H9 (cell line): Measurements from ENCODE around the gene ZFP57. TPM values are rescaled to one million over a fixed set of nuclear protein-coding genes. Genes with fewer than 3 reads are reported as not detected.

Experiments used
- DNase-seq: peaks from one replicate; pipeline ENCODE4 v3.0.0-alpha.2; 2017
- H2AFZ ChIP-seq: one replicate; pipeline ENCODE4 v1.6.1; 2013; ENCODE audit warnings: mild to moderate bottlenecking, low read length, control low read depth, moderate library complexity
- H2AK5ac ChIP-seq: 2 replicates; pipeline ENCODE4 v1.6.1; 2013; ENCODE audit warnings: low read length, control low read depth, mixed read lengths; ENCODE audit not compliant: insufficient read length
- H2BK120ac ChIP-seq: one replicate; pipeline ENCODE4 v1.6.1; 2013; ENCODE audit warnings: low read depth, mild to moderate bottlenecking, low read length, control low read depth, inconsistent platforms; ENCODE audit not compliant: poor library complexity, severe bottlenecking
- H2BK12ac ChIP-seq: 2 replicates; pipeline ENCODE4 v1.6.1; 2013; ENCODE audit warnings: low read length, control low read depth, mixed read lengths, low read depth; ENCODE audit not compliant: insufficient read length
- H2BK15ac ChIP-seq: 2 replicates; pipeline ENCODE4 v1.6.1; 2013; ENCODE audit warnings: low read depth, low read length, control low read depth
- H2BK20ac ChIP-seq: one replicate; pipeline ENCODE4 v1.6.1; 2013; ENCODE audit warnings: low read depth, mild to moderate bottlenecking, low read length, control low read depth, inconsistent platforms; ENCODE audit not compliant: poor library complexity, severe bottlenecking
- H2BK5ac ChIP-seq: 2 replicates; pipeline ENCODE4 v1.6.1; 2013; ENCODE audit warnings: low read length, control low read depth, mixed read lengths; ENCODE audit not compliant: insufficient read length
- H3K14ac ChIP-seq: 2 replicates; pipeline ENCODE4 v1.6.1; 2013; ENCODE audit warnings: low read length, control low read depth; ENCODE audit not compliant: insufficient read depth
- H3K18ac ChIP-seq: 2 replicates; pipeline ENCODE4 v1.6.1; 2013; ENCODE audit warnings: low read depth, mild to moderate bottlenecking, mixed read lengths, low read length, control low read depth; ENCODE audit not compliant: insufficient read length
- H3K23ac ChIP-seq: 2 replicates; pipeline ENCODE4 v1.6.1; 2013; ENCODE audit warnings: low read length, control low read depth, mixed read lengths, low read depth; ENCODE audit not compliant: insufficient read length
- H3K23me2 ChIP-seq: 2 replicates; pipeline ENCODE4 v1.6.1; 2013; ENCODE audit warnings: low read depth, mild to moderate bottlenecking, mixed read lengths, low read length, control low read depth; ENCODE audit not compliant: insufficient read length, poor library complexity, severe bottlenecking
- H3K27ac ChIP-seq: 2 replicates; pipeline ENCODE4 v1.5.1; 2013; ENCODE audit warnings: low read length, control low read depth, mixed read lengths, low read depth; ENCODE audit not compliant: insufficient read length
- H3K27me3 ChIP-seq: 2 replicates; pipeline ENCODE4 v1.6.1; 2013; ENCODE audit warnings: low read length, control low read depth, inconsistent platforms; ENCODE audit not compliant: insufficient read depth
- H3K4ac ChIP-seq: 2 replicates; pipeline ENCODE4 v1.6.1; 2013; ENCODE audit warnings: low read depth, mild to moderate bottlenecking, control low read depth, inconsistent platforms, low read length, moderate library complexity
- H3K4me1 ChIP-seq: 2 replicates; pipeline ENCODE4 v1.6.1; 2013; ENCODE audit warnings: low read length, control low read depth, inconsistent platforms; ENCODE audit not compliant: insufficient read depth
- H3K4me2 ChIP-seq: 2 replicates; pipeline ENCODE4 v1.6.1; 2013; ENCODE audit warnings: low read length, control low read depth, mixed read lengths; ENCODE audit not compliant: insufficient read length, insufficient read depth
- H3K56ac ChIP-seq: 2 replicates; pipeline ENCODE4 v1.6.1; 2013; ENCODE audit warnings: low read depth, mild to moderate bottlenecking, mixed read lengths, low read length, control low read depth; ENCODE audit not compliant: insufficient read length
- H3K79me1 ChIP-seq: 2 replicates; pipeline ENCODE4 v1.6.1; 2013; ENCODE audit warnings: low read depth, mild to moderate bottlenecking, moderate library complexity, low read length, control low read depth, inconsistent platforms; ENCODE audit not compliant: insufficient read depth, poor library complexity, severe bottlenecking
- H3K79me2 ChIP-seq: 2 replicates; pipeline ENCODE4 v1.6.1; 2013; ENCODE audit warnings: low read length, control low read depth, inconsistent platforms; ENCODE audit not compliant: insufficient read depth
- H3K9ac ChIP-seq: 2 replicates; pipeline ENCODE4 v1.6.1; 2013; ENCODE audit warnings: low read length, control low read depth, mixed read lengths; ENCODE audit not compliant: insufficient read length; ENCODE audit errors: extremely low read depth
- H3K9me3 ChIP-seq: one replicate; pipeline ENCODE4 v1.6.1; 2013; ENCODE audit warnings: low read depth, low read length, inconsistent platforms; ENCODE audit not compliant: control insufficient read depth
- H3T11ph ChIP-seq: one replicate; pipeline ENCODE4 v1.6.1; 2013; ENCODE audit warnings: mild to moderate bottlenecking, low read length, control low read depth, inconsistent platforms
- H4K20me1 ChIP-seq: one replicate; pipeline ENCODE4 v1.6.1; 2013; ENCODE audit not compliant: control insufficient read depth, insufficient read length, insufficient read depth
- H4K5ac ChIP-seq: 2 replicates; pipeline ENCODE4 v1.6.1; 2013; ENCODE audit warnings: low read depth, mild to moderate bottlenecking, mixed read lengths, low read length, control low read depth; ENCODE audit not compliant: insufficient read length
- H4K8ac ChIP-seq: replicated peaks from 2 replicates; pipeline ENCODE4 v1.6.1; 2013; ENCODE audit warnings: low read length, control low read depth, mixed read lengths, low read depth; ENCODE audit not compliant: insufficient read length
- H4K91ac ChIP-seq: 2 replicates; pipeline ENCODE4 v1.6.1; 2013; ENCODE audit warnings: low read depth, mild to moderate bottlenecking, moderate library complexity, mixed read lengths, low read length, control low read depth; ENCODE audit not compliant: insufficient read length
- H3K27ac Mint-ChIP-seq, 3 experiments: 2 replicates in 2 of 3; 3 replicates in 1 of 3; pipeline ENCODE4 v1.8.0; 2020 to 2021; ENCODE audit warnings: mixed read lengths in 3 of 3, mild to moderate bottlenecking in 1 of 3, moderate library complexity in 1 of 3
- H3K27me3 Mint-ChIP-seq: 2 replicates; pipeline ENCODE4 v1.8.0; 2021; ENCODE audit warnings: low read depth, mild to moderate bottlenecking, moderate library complexity, mixed read lengths
- H3K36me3 Mint-ChIP-seq, 3 experiments: 2 replicates in 2 of 3; 3 replicates in 1 of 3; pipeline ENCODE4 v1.8.0; 2020 to 2021; ENCODE audit warnings: low read depth in 3 of 3, mixed read lengths in 3 of 3; ENCODE audit not compliant: insufficient read depth in 1 of 3
- H3K4me1 Mint-ChIP-seq, 2 experiments: 2 replicates each; pipeline ENCODE4 v1.8.0; 2020; ENCODE audit warnings: mixed read lengths in 2 of 2
- H3K4me3 Mint-ChIP-seq, 2 experiments: 2 replicates in 1 of 2; 3 replicates in 1 of 2; pipeline ENCODE4 v1.8.0; 2020 to 2021; ENCODE audit warnings: mild to moderate bottlenecking in 2 of 2, mixed read lengths in 2 of 2, moderate library complexity in 1 of 2
- H3K9me3 Mint-ChIP-seq, 2 experiments: 2 replicates in 1 of 2; 3 replicates in 1 of 2; pipeline ENCODE4 v1.8.0; 2020; ENCODE audit warnings: mild to moderate bottlenecking in 2 of 2, mixed read lengths in 2 of 2, moderate library complexity in 1 of 2
- CTCF ChIP-seq: fragments of 200-600 bp; sonication (generic); conservative IDR thresholded peaks from 3 replicates; pipeline ENCODE4 v1.8.0; 2021; ENCODE audit warnings: antibody characterized with exemption, mild to moderate bottlenecking
- WGBS: extraction: QIAGEN DNeasy Blood & Tissue Kit; methylation state at CpG from one replicate; pipeline ENCODE4 v1.1.7; 2013; ENCODE audit warnings: missing lambda C conversion rate, low lambda C conversion rate, mixed read lengths; ENCODE audit not compliant: insufficient read length; ENCODE audit errors: extremely low coverage; 5-methylcytosine and 5-hydroxymethylcytosine counted together
- total RNA-seq: library from RNA; stranded (reverse); gene quantifications from 2 replicates; pipeline ENCODE4 v1.2.1, GENCODE V29; 2021

Gene ZFP57
- total RNA-seq, 1 experiment from 2014 or later = 1.7 TPM

GRCh38 chr6:29720863-29721262, 39.9 kb upstream of the ZFP57 start:
- Mint-ChIP-seq H3K4me1 (peaks cover 6 to 13% of the 10 kb centered on the region in 2 experiments), H3K27ac (no peak overlapping the region), H3K9me3 (no peaks in the 10 kb centered on the region), H3K36me3 (peaks cover 0 to 3% (median 2%) of the 10 kb centered on the region in 3 experiments; a peak in 3 of 7 replicates), H3K4me3 (no peak overlapping the region), H3K27me3 (peaks cover 51% of the 10 kb centered on the region)
- H2AFZ ChIP-seq = no peak overlapping the region
- no peak overlapping the region for H3K4ac ChIP-seq
- DNase-seq = peak; percentile 71
- H2AK5ac ChIP-seq = no peak overlapping the region
- H2BK120ac ChIP-seq = no peak overlapping the region
- H3K56ac ChIP-seq = no peak overlapping the region
- H2BK15ac ChIP-seq = no peak overlapping the region
- H3K79me1 ChIP-seq = no peaks in the 10 kb centered on the region
- H3K14ac ChIP-seq = no peak overlapping the region
- no peaks in the 10 kb centered on the region for H3K79me2 ChIP-seq
- H2BK5ac ChIP-seq = no peak overlapping the region
- peaks cover 9% of the 10 kb centered on the region; the same call in 1 of the 2 replicates for H3K27me3 ChIP-seq
- TF ChIP-seq CTCF = peak; percentile 60
- H3K4me1 ChIP-seq = no peaks in the 10 kb centered on the region; the same call in 1 of the 2 replicates
- WGBS = no CpG with 5 or more reads among the region's 2 CpGs
- no peaks in the 10 kb centered on the region for H4K20me1 ChIP-seq
- peaks cover 4% of the 10 kb centered on the region for H3K23me2 ChIP-seq
- H3T11ph ChIP-seq = no peak overlapping the region
- H3K23ac ChIP-seq = no peak overlapping the region
- no peak overlapping the region for H3K4me2 ChIP-seq
- H3K9ac ChIP-seq = no peak overlapping the region
- no peak overlapping the region for H4K5ac ChIP-seq
- H3K9me3 ChIP-seq = no peaks in the 10 kb centered on the region
- no peak overlapping the region for H2BK20ac ChIP-seq
- H3K27ac ChIP-seq = no peak overlapping the region
- H3K18ac ChIP-seq = no peak overlapping the region
- H4K91ac ChIP-seq = no peak overlapping the region
- no peak overlapping the region for H2BK12ac ChIP-seq
- no peak overlapping the region for H4K8ac ChIP-seq
